HUES6 (cell line): ENCODE data around the gene TRMT1.

Source experiments
- H3K27ac ChIP-seq: 2 replicates; pipeline ENCODE4 v1.7.0; 2013; ENCODE audit warnings: low read depth, mild to moderate bottlenecking, low read length, inconsistent platforms
- H3K27me3 ChIP-seq: 2 replicates; pipeline ENCODE4 v1.6.1; 2013; ENCODE audit warnings: low read length; ENCODE audit not compliant: control insufficient read depth, insufficient read depth
- H3K36me3 ChIP-seq: 2 replicates; pipeline ENCODE4 v1.6.1; 2013; ENCODE audit warnings: low read length; ENCODE audit not compliant: control insufficient read depth, insufficient read depth
- H3K4me1 ChIP-seq: 2 replicates; pipeline ENCODE4 v1.6.1; 2013; ENCODE audit warnings: low read length; ENCODE audit not compliant: control insufficient read depth, insufficient read depth
- H3K4me3 ChIP-seq: 2 replicates; pipeline ENCODE4 v1.5.1; 2013; ENCODE audit warnings: low read depth, low read length
- H3K9ac ChIP-seq: one replicate; pipeline ENCODE4 v1.6.1; 2013; ENCODE audit warnings: mild to moderate bottlenecking, low read length
- H3K9me3 ChIP-seq: 2 replicates; pipeline ENCODE4 v1.6.1; 2013; ENCODE audit warnings: low read depth, low read length; ENCODE audit not compliant: control insufficient read depth, insufficient read depth

Gene TRMT1

GRCh38 chr19:13060964-13061927 is 55.3 kb downstream of the TRMT1 start:
- peaks cover 38% of the 10 kb centered on the region for H3K4me1 ChIP-seq
- peaks cover 87% of the 10 kb centered on the region for H3K27me3 ChIP-seq
- H3K27ac ChIP-seq: no peak overlapping the region
- H3K4me3 ChIP-seq: peak overlapping the region; percentile 51
- H3K9ac ChIP-seq: no peak overlapping the region
- H3K9me3 ChIP-seq: no peaks in the 10 kb centered on the region
- no peaks in the 10 kb centered on the region for H3K36me3 ChIP-seq

- Histone ChIP-seq H3K27ac (no peak overlapping the region), H3K4me3 (peak overlapping the region; percentile 51), H3K9ac (no peak overlapping the region), H3K4me1 (peaks cover 47% of the 10 kb centered on the region), H3K9me3 (no peaks in the 10 kb centered on the region), H3K27me3 (peaks cover 96% of the 10 kb centered on the region), H3K36me3 (no peaks in the 10 kb centered on the region)
Observed at GRCh38 chr19:13060233-13060963, 56.1 kb downstream of the TRMT1 start.

- H3K27ac ChIP-seq: no peak overlapping the region
- H3K36me3 ChIP-seq: no peaks in the 10 kb centered on the region
- peaks cover 59% of the 10 kb centered on the region for H3K4me1 ChIP-seq
- no peak overlapping the region for H3K4me3 ChIP-seq
- peaks cover 96% of the 10 kb centered on the region for H3K27me3 ChIP-seq
- H3K9me3 ChIP-seq: no peaks in the 10 kb centered on the region
- no peak overlapping the region for H3K9ac ChIP-seq
Observed at GRCh38 chr19:13058951-13059660, 57.4 kb downstream of the TRMT1 start.

GRCh38 chr19:13057744-13058143 is 58.8 kb downstream of the TRMT1 start:
- Histone ChIP-seq H3K27me3 (peaks cover 98% of the 10 kb centered on the region), H3K9ac (no peak overlapping the region), H3K27ac (no peak overlapping the region), H3K4me1 (peaks cover 72% of the 10 kb centered on the region), H3K36me3 (no peaks in the 10 kb centered on the region), H3K9me3 (no peaks in the 10 kb centered on the region), H3K4me3 (no peak overlapping the region)

GRCh38 chr19:13057147-13057572 is 59.4 kb downstream of the TRMT1 start:
- H3K36me3 ChIP-seq: no peaks in the 10 kb centered on the region
- no peak overlapping the region for H3K27ac ChIP-seq

GRCh38 chr19:13056052-13056660 is 60.4 kb downstream of the TRMT1 start:
- Histone ChIP-seq H3K4me3 (peak overlapping the region; percentile 44), H3K36me3 (no peaks in the 10 kb centered on the region), H3K9me3 (no peaks in the 10 kb centered on the region), H3K9ac (peak overlapping the region; percentile 62), H3K4me1 (peaks cover 86% of the 10 kb centered on the region), H3K27ac (no peak overlapping the region), H3K27me3 (peaks cover 97% of the 10 kb centered on the region)

More at GRCh38 chr19:13057147-13057572, 59.4 kb downstream of the TRMT1 start:
- peaks cover 78% of the 10 kb centered on the region for H3K4me1 ChIP-seq
- no peak overlapping the region for H3K9ac ChIP-seq
- H3K4me3 ChIP-seq: no peak overlapping the region
- no peaks in the 10 kb centered on the region for H3K9me3 ChIP-seq
- H3K27me3 ChIP-seq: peaks cover 98% of the 10 kb centered on the region

- Histone ChIP-seq H3K27me3 (peaks cover 97% of the 10 kb centered on the region), H3K9ac (peak overlapping the region; percentile 62), H3K4me1 (peaks cover 86% of the 10 kb centered on the region), H3K4me3 (peak overlapping the region; percentile 44), H3K27ac (peak overlapping the region; percentile 3; the same call in 1 of the 2 replicates), H3K36me3 (no peaks in the 10 kb centered on the region), H3K9me3 (no peaks in the 10 kb centered on the region)
Observed at GRCh38 chr19:13055213-13056051, 61.1 kb downstream of the TRMT1 start.
